Thymus (tissue), 11 donors: ENCODE data around the gene ECD. TPM values are rescaled to one million over a fixed set of nuclear protein-coding genes. Genes with fewer than 3 reads are reported as not detected.
"Not testable (repeated sequence)": the region's sequence is repeated elsewhere in the genome, so short reads cannot be mapped to it uniquely, and the experiment has no call there.

ENCODE experiments used
- DNase-seq, 9 donors: peaks; one replicate each; pipeline ENCODE4 v3.0.0-alpha.2; 2013; ENCODE audit warnings: low spot score in 9 of 9, low read depth in 6 of 9, missing footprints in 1 of 9
- H3K27ac ChIP-seq, 2 donors: one replicate each; pipeline ENCODE4 v1.5.1; 2013; ENCODE audit warnings: control low read depth in 1 of 2, low read depth in 1 of 2, low read length in 1 of 2, mild to moderate bottlenecking in 1 of 2, moderate library complexity in 1 of 2
- H3K27me3 ChIP-seq, 2 donors: one replicate each; pipeline ENCODE4 v1.5.1; 2013; ENCODE audit warnings: low read length in 1 of 2; ENCODE audit not compliant: control insufficient read depth in 2 of 2, insufficient read depth in 1 of 2
- H3K36me3 ChIP-seq, 2 donors: one replicate each; pipeline ENCODE4 v1.5.1; 2013; ENCODE audit warnings: low read length in 1 of 2, mild to moderate bottlenecking in 1 of 2, moderate library complexity in 1 of 2; ENCODE audit not compliant: control insufficient read depth in 2 of 2, insufficient read depth in 2 of 2
- H3K4me1 ChIP-seq, 2 donors: one replicate each; pipeline ENCODE4 v1.5.1; 2013; ENCODE audit warnings: low read length in 2 of 2; ENCODE audit not compliant: control insufficient read depth in 2 of 2, insufficient read depth in 2 of 2
- H3K4me3 ChIP-seq, 2 donors: one replicate each; pipeline ENCODE4 v1.5.1; 2013; ENCODE audit warnings: low read length in 2 of 2, control low read depth in 1 of 2, mild to moderate bottlenecking in 1 of 2
- H3K9me3 ChIP-seq, 2 donors: one replicate each; pipeline ENCODE4 v1.5.1; 2013; ENCODE audit warnings: low read length in 1 of 2, mild to moderate bottlenecking in 1 of 2; ENCODE audit not compliant: control insufficient read depth in 2 of 2, insufficient read depth in 1 of 2
- WGBS: extraction: QIAGEN DNeasy Blood & Tissue Kit; methylation state at CpG from one replicate; pipeline ENCODE4 v1.1.7; 2013; 5-methylcytosine and 5-hydroxymethylcytosine counted together
- polyA plus RNA-seq: library from polyadenylated mRNA; stranded (reverse); fragments of 200-250 nt; gene quantifications from one replicate; pipeline ENCODE4 v1.2.3, GENCODE V29; 2013
- total RNA-seq: library from RNA; stranded (reverse); fragments of 120-200 nt; gene quantifications from one replicate; pipeline ENCODE4 v1.2.4, GENCODE V29; 2013
- donor health status: healthy.

ECD gene
- total and polyA plus RNA-seq, 2 donors = 13.8 to 26.5 TPM

GRCh38 chr10:73150633-73151413 is 17.0 kb downstream of the ECD start:
- H3K4me3 ChIP-seq, H3K4me1 ChIP-seq, H3K9me3 ChIP-seq, H3K27me3 ChIP-seq, DNase-seq, H3K27ac ChIP-seq: not testable (repeated sequence)
- WGBS = 76% methylated on average over 7 of the region's 8 CpGs
- H3K36me3 ChIP-seq = peaks cover 22 to 56% of the 10 kb centered on the region in 2 donors

GRCh38 chr10:73141603-73142002 is 26.2 kb downstream of the ECD start:
- H3K36me3 ChIP-seq = peaks cover 30 to 53% of the 10 kb centered on the region in 2 donors
- no peaks in the 10 kb centered on the region for H3K4me1 ChIP-seq
- no peak for DNase-seq
- H3K4me3 ChIP-seq = no peak overlapping the region
- H3K9me3 ChIP-seq = no peaks in the 10 kb centered on the region
- no peak overlapping the region for H3K27ac ChIP-seq
- 97% methylated on average over 3 of the region's 3 CpGs for WGBS
- no peaks in the 10 kb centered on the region for H3K27me3 ChIP-seq

GRCh38 chr10:73139251-73139650 is 28.6 kb downstream of the ECD start:
- Histone ChIP-seq H3K4me1 (no peaks in the 10 kb centered on the region), H3K27me3 (no peaks in the 10 kb centered on the region), H3K36me3 (peaks cover 35 to 58% of the 10 kb centered on the region in 2 donors), H3K4me3 (no peak overlapping the region), H3K27ac (no peak overlapping the region), H3K9me3 (no peaks in the 10 kb centered on the region)
- 74% methylated on average over 2 of the region's 2 CpGs for WGBS
- no peak for DNase-seq

GRCh38 chr10:73136627-73137026 is 31.2 kb downstream of the ECD start:
- WGBS = 98% methylated on average over 2 of the region's 2 CpGs
- Histone ChIP-seq H3K36me3 (peaks cover 37 to 76% of the 10 kb centered on the region in 2 donors), H3K9me3 (no peaks in the 10 kb centered on the region), H3K27ac (no peak overlapping the region), H3K27me3 (no peaks in the 10 kb centered on the region), H3K4me3 (no peak overlapping the region), H3K4me1 (no peaks in the 10 kb centered on the region)
- no peak for DNase-seq

- Histone ChIP-seq H3K4me1 (no peaks in the 10 kb centered on the region), H3K9me3 (no peaks in the 10 kb centered on the region), H3K4me3 (no peak overlapping the region), H3K27ac (no peak overlapping the region), H3K27me3 (no peaks in the 10 kb centered on the region), H3K36me3 (peaks cover 37 to 74% of the 10 kb centered on the region in 2 donors)
- no peak for DNase-seq
- WGBS = 98% methylated on average over 3 of the region's 3 CpGs
Observed at GRCh38 chr10:73134727-73135126, 33.1 kb downstream of the ECD start.

GRCh38 chr10:73131913-73132686 is 35.7 kb downstream of the ECD start:
- no peaks in the 10 kb centered on the region for H3K4me1 ChIP-seq
- no peaks in the 10 kb centered on the region for H3K27me3 ChIP-seq
- H3K9me3 ChIP-seq = no peaks in the 10 kb centered on the region
- H3K36me3 ChIP-seq = peaks cover 27 to 66% of the 10 kb centered on the region in 2 donors
- no peak overlapping the region for H3K4me3 ChIP-seq
- no peak overlapping the region for H3K27ac ChIP-seq
- no peak for DNase-seq
- 99% methylated on average over 2 of the region's 2 CpGs for WGBS

- Histone ChIP-seq H3K36me3 (peaks cover 26 to 67% of the 10 kb centered on the region in 2 donors), H3K9me3 (no peaks in the 10 kb centered on the region), H3K4me3 (no peak overlapping the region), H3K4me1 (no peaks in the 10 kb centered on the region), H3K27ac (no peak overlapping the region), H3K27me3 (no peaks in the 10 kb centered on the region)
- no peak for DNase-seq
- WGBS = 97% methylated on average over 2 of the region's 2 CpGs
Observed at GRCh38 chr10:73131301-73131700, 36.5 kb downstream of the ECD start.

- WGBS = 100% methylated on average over 2 of the region's 2 CpGs
- H3K27me3 ChIP-seq = no peaks in the 10 kb centered on the region
- no peak overlapping the region for H3K27ac ChIP-seq
- no peak overlapping the region for H3K4me3 ChIP-seq
- DNase-seq = no peak
- H3K36me3 ChIP-seq = peaks cover 16 to 33% of the 10 kb centered on the region in 2 donors
- H3K4me1 ChIP-seq = no peaks in the 10 kb centered on the region
- H3K9me3 ChIP-seq = no peaks in the 10 kb centered on the region
Observed at GRCh38 chr10:73126343-73126742, 41.5 kb downstream of the ECD start.

- no peak overlapping the region for H3K4me3 ChIP-seq
- H3K27me3 ChIP-seq = no peaks in the 10 kb centered on the region
- no peak for DNase-seq
- peaks cover 5 to 7% of the 10 kb centered on the region in 2 donors for H3K36me3 ChIP-seq
- no peaks in the 10 kb centered on the region for H3K4me1 ChIP-seq
- WGBS = 97% methylated on average over 4 of the region's 4 CpGs
- H3K27ac ChIP-seq = no peak overlapping the region
- H3K9me3 ChIP-seq = no peaks in the 10 kb centered on the region
Observed at GRCh38 chr10:73119952-73120351, 47.9 kb downstream of the ECD start.
